LHCN-M2 (cell line): ENCODE measurements around the gene FABP6. TPM values are rescaled to one million over a fixed set of nuclear protein-coding genes. Genes with fewer than 3 reads are reported as not detected.
"Not testable (repeated sequence)": the region's sequence is repeated elsewhere in the genome, so short reads cannot be mapped to it uniquely, and the experiment has no call there.

Experiments used
- DNase-seq: peaks from one replicate; pipeline ENCODE4 v3.0.0-alpha.2; 2012; ENCODE audit warnings: low read depth
- polyA plus RNA-seq: library from polyadenylated mRNA; unstranded; fragments of >200 nt; gene quantifications from one replicate; pipeline ENCODE4 v1.2.1, GENCODE V29; 2012; ENCODE audit warnings: missing spikeins
- total RNA-seq: library from RNA; depleted of rRNA; stranded (reverse); fragments of >200 nt; gene quantifications from 2 replicates; pipeline ENCODE4 v1.2.3, GENCODE V29; 2014; rRNA removed

The FABP6 gene
- total RNA-seq = not detected in 2 replicates
- polyA plus RNA-seq = not detected

GRCh38 chr5:160229190-160229742, at the start of gene FABP6:
FABP6 (plus strand) TSS chr5:160229506; CDS start chr5:160229558, 52 bp downstream.
- DNase-seq = no peak

- DNase-seq = no peak
Observed at GRCh38 chr5:160180931-160181330, 48.4 kb upstream of the FABP6 start.

GRCh38 chr5:160181965-160182622, 47.2 kb upstream of the FABP6 start:
- no peak for DNase-seq

- peak; percentile 69 for DNase-seq
Observed at GRCh38 chr5:160183075-160183474, 46.2 kb upstream of the FABP6 start.

GRCh38 chr5:160185626-160186360, 43.5 kb upstream of the FABP6 start:
- DNase-seq = no peak

GRCh38 chr5:160186480-160186879, 42.8 kb upstream of the FABP6 start:
- DNase-seq = no peak

GRCh38 chr5:160187091-160187490, 42.2 kb upstream of the FABP6 start:
- DNase-seq = no peak

- peak; percentile 43 for DNase-seq
Observed at GRCh38 chr5:160188141-160189015, 40.9 kb upstream of the FABP6 start.

GRCh38 chr5:160192424-160192823, 36.9 kb upstream of the FABP6 start:
- DNase-seq = no peak

- not testable (repeated sequence) for DNase-seq
Observed at GRCh38 chr5:160193076-160193475, 36.2 kb upstream of the FABP6 start.

GRCh38 chr5:160193790-160194189, 35.5 kb upstream of the FABP6 start:
- not testable (repeated sequence) for DNase-seq

GRCh38 chr5:160197341-160198144, 31.8 kb upstream of the FABP6 start:
- no peak for DNase-seq

GRCh38 chr5:160198146-160198545, 31.2 kb upstream of the FABP6 start:
- no peak for DNase-seq

GRCh38 chr5:160198841-160199409, 30.4 kb upstream of the FABP6 start:
- DNase-seq = no peak

GRCh38 chr5:160199410-160199911, 29.8 kb upstream of the FABP6 start:
- DNase-seq = peak; percentile 32

GRCh38 chr5:160207061-160207460, 22.2 kb upstream of the FABP6 start:
- no peak for DNase-seq

- DNase-seq = no peak
Observed at GRCh38 chr5:160209917-160210316, 19.4 kb upstream of the FABP6 start.

GRCh38 chr5:160210606-160211005, 18.7 kb upstream of the FABP6 start:
- DNase-seq = no peak

GRCh38 chr5:160211352-160211751, 18.0 kb upstream of the FABP6 start:
- DNase-seq = no peak

GRCh38 chr5:160213537-160213936, 15.8 kb upstream of the FABP6 start:
- DNase-seq = no peak
